GM19351 (cell line): ENCODE data around the gene MYO7B.

ENCODE experiments used
- ATAC-seq: cut with Tn5 transposase; IDR thresholded peaks from one replicate; pipeline ENCODE4 v1.9.1; 2021; ENCODE audit warnings: mild to moderate bottlenecking, moderate library complexity; ENCODE audit not compliant: unreplicated experiment

The MYO7B gene

DNA sequence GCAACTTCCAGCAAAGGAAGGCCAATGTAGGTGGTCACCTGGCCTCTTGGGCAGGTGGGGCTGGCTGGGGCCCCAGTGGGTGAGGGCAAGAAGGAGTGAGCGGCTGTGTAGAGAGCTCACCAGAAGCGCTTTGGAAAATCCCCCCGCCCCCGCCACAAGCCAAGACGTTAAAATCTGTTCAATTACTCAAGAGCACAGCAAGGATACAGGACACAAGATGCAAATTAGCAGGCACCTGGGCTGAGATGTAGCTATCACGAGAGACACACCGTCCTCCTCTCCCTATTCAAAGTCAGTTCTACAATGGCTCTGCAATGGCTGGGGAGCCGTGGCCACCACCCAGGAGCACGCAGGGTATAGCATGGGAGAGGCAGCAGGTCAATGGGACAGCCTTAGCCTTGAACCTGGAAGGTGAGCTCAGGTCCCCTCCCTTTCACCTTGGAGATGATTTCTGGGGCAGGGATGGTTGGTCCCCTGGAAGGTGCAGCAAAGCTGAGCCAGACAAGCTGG lies 72.0 kb downstream of the MYO7B start:
- no peak for ATAC-seq

DNA sequence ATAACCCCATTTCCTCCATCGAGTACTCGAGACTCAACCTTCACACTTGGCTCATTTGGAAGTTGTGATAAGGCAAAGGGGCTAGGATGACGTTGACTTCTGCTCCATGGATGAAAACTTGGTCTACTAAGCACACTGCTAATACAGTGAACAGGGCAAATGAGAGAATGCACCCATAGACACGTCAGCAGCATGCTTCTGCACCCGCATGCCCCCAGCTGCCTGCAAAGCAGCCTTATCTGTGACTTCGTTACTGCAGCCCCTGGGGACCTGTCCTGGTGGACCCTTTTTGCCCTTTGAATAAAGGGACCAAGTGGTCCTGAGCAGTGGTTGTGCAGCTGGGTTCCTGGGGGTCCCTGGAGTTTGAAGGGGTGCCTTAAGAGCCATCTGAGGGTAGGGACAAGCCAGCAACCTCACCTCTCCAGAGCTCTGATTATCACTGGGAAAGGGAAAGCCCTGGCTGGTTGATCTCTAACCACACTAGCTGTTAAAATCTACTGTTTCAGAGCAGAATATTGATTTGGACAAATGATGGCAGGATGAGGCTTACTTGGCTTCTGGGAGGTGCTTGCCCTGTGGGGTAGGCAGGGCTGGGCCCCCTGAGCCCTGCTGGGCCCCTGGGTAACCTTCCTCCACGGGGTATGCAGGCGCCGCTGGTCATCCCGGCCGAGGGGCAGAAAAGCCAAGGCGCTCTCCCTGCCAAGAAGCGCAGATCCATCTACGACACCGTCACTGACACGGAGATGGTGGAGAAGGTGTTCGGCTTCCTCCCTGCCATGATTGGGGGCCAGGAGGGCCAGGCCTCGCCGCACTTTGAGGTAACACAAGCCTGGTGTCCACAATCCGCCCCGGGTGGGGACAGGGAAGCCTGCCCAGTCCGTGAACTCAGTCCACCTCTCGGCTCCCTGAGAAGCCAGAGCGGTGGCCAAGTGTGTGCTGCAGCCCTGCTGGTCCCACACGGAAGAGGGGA lies 72.9 kb downstream of the MYO7B start:
- ATAC-seq: no peak

DNA sequence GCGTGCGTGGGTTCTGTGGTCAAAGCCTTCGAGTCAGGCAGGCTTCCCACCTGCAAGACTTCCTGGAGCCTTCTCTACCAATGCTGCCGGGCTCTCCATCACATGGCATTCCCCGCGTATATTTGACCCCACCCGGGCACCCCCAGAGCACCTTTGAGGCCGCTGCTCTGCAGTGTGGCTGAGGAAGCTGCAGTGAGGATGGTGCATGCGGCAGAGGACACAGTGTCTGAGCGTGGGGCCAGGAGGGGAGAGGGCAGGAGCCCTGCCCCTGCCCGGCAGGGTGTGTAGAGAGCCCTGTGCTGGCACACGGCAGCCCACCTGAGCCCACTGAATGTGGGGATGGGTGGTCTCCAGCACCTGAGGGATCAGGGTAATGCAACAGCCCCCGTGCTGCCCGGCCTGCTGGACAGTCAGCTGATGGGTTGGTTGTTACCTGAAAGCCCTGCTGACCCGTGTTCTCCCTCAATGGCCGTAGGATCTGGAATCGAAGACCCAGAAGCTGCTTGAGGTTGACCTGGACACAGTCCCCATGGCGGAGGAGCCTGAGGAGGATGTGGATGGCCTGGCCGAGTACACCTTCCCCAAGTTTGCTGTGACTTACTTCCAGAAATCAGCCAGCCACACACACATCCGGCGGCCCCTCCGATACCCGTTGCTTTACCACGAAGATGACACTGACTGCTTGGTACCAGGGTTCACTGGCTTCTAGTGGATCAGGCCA lies 73.7 kb downstream of the MYO7B start:
- ATAC-seq: no peak

DNA sequence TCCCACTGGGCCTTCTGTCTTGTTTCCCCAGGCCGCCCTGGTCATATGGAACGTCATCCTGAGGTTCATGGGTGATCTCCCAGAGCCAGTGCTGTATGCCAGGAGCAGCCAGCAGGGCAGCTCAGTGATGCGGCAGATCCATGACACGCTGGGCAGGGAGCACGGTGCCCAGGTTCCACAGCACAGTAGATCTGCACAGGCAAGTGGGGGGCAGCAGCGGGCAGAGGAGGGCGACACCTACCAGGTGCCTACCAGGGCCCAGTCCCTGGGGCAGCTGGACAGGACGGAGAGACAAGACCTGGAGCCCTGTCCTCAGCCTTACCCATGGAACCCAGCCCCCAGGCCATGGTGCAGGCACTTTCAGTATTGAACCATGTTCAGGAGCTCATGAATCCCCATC lies 74.3 kb downstream of the MYO7B start:
- ATAC-seq: no peak

DNA sequence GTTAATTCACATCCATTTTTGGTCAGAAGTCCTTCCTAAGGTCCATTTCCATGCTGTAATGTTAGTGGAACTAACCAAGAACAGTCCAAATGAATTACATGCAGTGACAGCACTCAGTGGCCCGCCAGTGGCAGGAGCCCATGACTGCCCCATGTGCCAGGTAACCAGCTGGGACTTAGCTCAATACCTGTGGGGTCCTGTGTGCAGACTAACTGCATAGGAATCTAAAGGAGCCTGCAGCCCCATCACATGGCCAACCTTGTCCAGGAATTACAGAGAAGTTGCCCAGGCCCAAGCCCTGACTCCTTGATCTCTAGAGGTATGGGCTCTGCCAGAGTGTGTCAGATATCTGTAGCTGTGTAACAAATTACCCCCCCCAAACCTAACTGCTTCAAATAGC lies 75.1 kb downstream of the MYO7B start:
- no peak for ATAC-seq

DNA sequence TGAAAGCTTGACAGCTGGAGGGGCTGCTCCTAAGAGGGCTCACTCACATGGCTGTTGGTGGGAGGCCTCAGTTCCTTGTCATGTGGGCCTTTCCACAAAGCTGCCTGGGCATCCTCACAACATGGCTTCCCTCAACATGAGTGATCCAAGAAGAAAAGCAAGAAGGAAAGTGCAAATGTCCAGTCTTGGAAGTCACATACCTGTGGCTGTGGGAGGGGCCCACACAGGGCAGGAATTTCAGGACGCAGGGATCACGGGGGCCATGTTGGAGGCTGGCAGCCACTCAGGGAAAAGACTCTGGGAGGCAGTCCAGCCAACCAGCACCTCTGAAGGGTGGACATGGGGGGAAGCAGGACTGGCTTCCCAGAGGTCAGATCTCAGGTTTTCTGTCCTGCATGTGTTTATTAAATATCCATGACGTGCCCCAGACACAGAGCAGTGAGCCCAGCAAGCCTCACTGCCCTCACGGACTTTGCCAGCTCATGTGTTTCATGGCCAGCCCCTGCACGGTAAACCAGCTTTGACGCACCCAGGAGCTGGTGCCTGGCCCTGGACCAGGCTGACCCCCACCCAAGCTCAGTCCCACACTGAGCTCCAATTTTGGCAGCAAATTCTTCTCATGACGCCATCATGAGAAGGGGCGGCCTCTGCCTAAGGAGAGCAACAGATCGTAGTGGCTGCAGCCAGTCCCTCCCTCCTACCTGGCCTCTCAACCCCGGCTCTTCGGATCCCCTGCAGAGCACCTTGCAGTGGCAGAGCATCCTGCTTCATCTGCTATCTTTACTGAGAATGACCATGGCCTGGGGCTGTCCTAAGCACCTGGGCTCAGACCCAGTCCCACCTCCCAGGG lies 75.8 kb downstream of the MYO7B start:
- no peak for ATAC-seq

DNA sequence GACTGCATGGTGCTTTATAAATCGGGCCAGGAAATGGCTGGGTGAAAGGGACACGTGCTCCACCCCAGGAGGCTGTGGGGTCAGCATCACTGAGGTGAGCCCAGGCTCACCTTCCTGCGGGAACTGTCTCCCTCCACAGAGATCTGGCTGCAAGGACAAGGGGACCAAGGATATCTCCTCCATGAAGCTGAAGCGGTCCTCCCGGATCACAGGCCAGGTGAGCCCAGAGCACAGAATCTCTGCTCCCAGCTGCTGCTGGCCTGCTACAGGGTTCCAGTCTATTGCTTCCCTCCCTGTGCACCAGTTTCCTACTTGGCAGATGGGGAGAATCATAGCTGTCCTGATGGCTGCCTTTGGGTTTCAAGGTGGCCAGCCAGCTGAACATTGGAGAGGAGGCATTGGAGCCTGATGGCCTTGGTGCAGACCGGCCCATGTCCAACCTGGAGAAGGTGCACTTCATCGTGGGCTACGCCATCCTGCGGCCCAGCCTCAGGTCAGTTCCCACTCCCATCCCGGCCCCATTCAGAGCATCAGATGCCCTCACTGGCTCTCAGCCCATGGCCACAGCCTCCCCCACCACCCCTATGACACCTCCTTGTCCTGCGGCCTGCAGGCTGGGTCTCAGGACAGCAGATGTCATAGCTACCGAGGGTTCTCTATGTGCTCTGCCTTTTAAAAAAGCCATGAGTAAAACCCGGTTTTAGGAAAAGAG lies 76.8 kb downstream of the MYO7B start:
- ATAC-seq: no peak

DNA sequence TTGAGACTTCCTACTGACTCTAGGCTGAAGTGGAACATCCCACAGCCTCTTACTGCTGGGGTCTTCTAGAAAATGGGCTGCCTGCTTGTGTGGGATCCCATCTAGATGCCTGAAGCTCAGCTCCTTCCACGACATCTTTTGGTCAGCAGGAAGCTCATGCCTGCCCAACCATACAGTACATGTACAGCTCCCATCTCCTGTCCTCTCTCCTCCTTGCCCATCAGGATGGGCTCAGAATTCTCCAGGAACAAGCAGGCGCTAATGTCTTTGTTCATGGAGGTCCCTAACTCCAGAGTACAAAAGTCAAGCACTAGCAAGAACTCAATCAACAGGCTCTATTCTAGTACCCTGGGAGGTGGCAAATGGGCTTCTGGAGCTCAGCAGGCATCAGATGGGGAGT lies 78.8 kb downstream of the MYO7B start:
- ATAC-seq: no peak

DNA sequence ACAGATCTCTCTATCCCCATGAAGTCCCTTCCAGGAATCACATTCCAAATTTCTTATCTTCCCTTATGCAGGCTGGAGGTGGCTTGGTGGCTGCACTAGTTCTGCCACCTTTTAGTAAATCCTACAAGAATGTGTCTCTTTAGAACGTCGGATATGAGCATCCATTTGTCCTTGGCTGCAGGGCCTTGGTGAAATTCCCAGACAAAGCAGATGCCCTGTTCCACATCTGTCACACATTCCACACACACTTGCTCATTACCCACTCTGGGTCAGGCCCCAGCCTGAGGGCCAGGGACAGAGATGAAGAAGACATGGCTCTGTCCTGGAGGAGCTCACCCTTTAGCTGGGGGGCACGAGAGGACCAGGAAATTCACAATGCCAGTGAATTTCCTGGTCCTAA lies 79.2 kb downstream of the MYO7B start:
- ATAC-seq: no peak

DNA sequence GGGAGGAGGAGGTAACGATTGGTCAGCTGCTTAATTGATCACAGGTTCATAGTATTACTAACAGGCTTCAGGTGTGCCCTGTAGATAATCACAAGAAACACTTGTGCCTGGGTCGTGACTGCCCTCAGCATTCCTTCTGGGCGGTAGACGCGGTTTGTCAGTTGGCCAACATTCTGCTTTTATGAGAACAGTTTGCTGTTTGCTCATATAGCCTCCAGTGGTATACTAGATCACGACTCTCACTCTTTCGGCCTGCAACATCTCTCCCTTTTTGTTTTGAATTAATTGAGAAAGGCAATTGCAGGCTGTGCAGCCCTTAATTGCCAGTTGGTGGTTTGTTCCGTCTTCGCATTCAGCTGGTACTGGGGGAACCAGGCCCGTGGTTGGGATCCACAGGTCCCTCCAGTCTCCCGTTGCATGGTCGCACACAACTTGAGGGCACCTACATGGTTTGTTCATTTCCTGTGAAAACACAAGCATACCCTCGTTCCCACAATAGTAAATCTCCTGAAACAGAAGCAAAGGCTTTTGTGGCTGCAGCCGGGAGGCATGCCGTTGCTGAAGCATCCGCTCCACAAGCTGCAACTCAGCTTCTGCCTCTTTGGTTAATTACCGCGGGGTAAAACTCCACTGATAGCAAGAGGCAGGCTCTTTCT lies 80.2 kb downstream of the MYO7B start:
- no peak for ATAC-seq

DNA sequence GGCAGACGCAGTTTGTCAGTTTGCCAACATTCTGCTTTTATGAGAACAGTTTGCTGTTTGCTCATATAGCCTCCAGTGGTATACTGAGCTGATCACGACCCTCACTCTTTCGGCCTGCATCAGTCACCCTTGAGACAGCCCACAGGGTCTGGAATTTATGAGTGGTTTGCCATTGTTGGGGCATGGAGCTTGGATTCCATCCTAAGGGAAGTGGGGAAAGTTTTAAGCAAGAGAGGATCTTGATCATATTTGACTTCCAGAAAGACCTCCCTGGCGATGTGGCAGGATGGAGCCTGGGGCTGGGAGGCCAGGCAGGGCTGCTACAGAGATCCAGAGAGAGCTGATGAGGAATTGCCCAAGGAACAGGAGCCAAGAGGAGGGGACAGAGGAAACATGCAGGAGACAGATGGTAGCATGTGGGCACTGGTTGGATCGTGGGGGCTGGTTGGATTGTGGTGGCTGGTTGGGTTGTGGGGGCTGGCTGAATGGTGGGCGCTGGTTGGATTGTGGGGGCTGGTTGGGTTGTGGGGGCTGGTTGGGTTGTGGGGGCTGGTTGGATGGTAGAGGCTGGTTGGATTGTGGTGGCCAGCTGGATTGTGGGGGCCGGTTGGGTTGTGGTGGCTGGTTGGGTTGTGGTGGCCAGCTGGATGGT lies 83.2 kb downstream of the MYO7B start:
- ATAC-seq: no peak

DNA sequence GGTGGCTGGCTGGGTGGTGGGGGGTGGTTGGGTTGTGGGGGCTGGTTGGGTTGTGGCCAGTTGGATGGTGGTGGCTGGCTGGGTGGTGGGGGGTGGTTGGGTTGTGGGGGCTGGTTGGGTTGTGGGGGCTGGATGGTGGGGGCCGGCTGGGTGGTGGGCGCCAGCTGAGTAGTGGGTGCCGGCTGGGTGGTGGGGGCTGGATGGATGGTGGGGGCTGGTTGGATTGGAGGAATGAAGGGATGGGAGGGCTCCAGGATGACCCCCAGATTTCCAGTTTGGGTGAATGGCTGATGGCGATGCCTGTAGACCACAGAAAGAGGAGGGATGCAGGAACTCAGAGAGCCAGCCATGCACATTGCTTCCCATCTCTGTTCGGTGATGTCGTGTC lies 83.7 kb downstream of the MYO7B start:
- no peak for ATAC-seq

DNA sequence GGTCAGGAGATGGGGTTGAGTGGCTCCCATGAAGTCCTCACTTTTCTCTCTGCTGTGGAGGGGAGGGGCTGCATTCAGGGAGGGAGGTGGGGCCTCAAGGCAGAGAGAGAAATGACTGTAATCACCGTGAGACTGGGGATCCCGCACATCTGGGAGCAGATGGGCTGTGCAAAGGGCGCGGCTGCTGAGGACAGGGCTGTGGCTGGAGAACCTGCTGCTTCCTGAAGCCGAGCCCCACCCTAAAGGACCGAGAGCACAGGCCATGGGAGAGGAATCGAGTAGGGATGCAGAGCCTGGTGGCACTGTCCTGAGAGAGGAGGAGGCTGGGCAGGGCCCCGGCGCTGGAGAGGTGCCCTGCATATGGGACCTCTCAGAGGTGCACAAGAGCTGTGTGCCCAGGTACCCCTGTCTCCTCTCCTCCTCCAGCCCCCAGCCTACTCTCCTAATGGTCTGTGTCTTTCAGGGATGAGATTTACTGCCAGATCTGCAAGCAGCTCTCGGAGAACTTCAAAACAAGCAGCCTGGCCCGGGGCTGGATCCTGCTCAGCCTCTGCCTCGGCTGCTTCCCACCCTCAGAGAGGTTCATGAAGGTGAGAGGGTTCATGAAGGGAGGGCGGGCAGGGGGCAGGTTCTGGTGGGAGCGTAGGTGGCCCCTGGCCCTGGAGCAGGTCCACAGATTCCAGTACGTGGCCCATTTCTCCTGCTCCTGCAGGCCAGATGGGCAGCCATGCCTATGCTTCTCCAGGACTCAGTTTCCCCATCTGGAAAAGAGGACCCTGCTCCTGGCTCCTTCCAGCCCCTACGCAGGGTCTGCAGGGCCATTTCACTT lies 84.6 kb downstream of the MYO7B start:
- no peak for ATAC-seq

DNA sequence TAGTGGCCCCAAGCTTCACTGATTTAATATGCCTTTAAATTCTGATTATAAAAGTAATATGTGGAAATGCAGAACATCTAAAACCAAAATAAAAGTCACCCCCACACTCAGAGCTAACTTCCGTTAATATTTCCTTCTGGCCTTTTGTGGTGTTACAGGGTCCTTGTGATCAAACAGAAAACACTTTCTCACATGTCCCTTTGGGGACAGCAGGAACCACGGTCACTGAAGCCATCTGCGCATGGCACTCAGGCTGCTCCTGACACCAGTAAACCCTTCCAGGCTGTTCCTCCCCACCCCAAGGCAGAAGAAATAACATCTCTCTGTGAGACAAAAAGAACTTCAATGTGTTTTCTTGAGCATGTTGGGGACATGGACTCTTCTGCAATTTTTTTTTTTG lies 85.4 kb downstream of the MYO7B start:
- ATAC-seq: no peak

DNA sequence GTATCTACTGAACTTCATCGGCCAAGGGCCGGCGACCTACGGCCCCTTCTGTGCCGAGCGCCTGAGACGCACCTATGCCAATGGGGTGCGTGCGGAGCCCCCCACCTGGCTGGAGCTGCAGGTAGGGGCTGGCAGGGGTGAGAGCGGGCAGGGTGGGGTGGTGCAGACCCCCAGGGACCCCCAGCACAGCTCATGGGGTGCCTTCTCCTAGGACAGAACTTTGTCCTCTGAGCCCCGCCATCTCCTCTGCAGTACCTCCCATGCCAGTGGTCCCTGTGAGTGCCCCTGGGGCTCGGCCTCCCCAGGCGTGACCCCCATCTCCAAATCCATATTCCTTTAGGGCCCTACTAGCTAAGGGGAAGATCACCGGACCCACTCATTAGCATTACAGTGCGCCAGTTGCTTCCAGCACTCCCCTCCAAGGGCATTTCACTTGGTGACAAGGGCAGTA lies 86.5 kb downstream of the MYO7B start:
- no peak for ATAC-seq

DNA sequence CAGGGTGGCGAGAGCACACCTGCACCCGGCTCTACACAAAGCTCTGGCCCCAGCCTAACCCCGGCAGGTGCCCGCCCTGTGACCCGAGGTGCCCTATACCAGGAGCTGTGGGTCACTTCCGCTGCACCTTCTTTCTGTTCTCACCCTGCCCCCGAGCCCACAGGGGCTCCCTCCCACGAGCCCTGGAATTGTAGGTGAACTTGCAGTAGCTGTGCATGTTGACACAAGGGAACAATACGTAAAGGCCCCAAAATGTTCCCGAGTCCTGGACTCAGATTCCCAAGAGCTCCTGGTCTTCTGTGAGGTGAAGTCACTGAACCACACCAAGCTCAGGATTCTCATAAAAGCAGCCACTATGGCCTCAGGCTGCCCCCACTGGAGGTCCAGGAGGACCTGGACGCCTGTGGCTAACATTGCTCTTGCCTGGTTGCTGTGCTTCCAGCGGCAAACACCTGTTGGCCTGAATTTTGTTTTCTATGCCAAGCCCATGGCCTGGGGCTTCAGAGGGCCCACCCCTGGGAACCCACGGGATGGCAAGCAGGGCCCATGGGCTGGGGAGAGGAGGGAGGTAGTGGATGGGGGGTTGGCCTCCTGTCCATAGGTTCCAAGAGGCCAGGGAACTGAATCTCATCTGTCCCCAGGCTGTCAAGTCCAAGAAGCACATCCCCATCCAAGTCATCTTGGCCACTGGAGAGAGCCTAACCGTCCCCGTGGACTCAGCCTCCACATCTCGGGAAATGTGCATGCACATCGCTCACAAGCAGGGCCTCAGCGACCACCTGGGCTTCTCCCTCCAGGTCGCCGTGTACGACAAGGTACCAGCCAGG lies 87.3 kb downstream of the MYO7B start:
- no peak for ATAC-seq
